K562 (cell line): ENCODE measurements around the gene HCN3. TPM values are rescaled to one million over a fixed set of nuclear protein-coding genes. Genes with fewer than 3 reads are reported as not detected.

Experiments used
- ARID1B ChIP-seq: fragments of 450-650 bp; IDR thresholded peaks from 2 replicates; pipeline ENCODE4 v1.6.1; 2016; ENCODE audit warnings: antibody characterized with exemption, mild to moderate bottlenecking, inconsistent platforms
- ASH1L ChIP-seq: fragments of 450-650 bp; IDR thresholded peaks from 2 replicates; pipeline ENCODE4 v1.6.1; 2018; ENCODE audit warnings: borderline replicate concordance, mild to moderate bottlenecking, low read depth; ENCODE audit not compliant: partially characterized antibody
- COPS2 ChIP-seq: fragments of 450-650 bp; conservative IDR thresholded peaks from 2 replicates; pipeline ENCODE4 v1.6.1; 2016; ENCODE audit warnings: mild to moderate bottlenecking, moderate library complexity
- CTCF ChIP-seq, 3 experiments: IDR thresholded peaks in 2 of 3; conservative IDR thresholded peaks in 1 of 3; 2 replicates each; pipeline ENCODE4 v1.5.1; 2011 to 2012; ENCODE audit warnings: low read length in 3 of 3, mild to moderate bottlenecking in 3 of 3, control low read depth in 2 of 3, improper control_type of control experiment in 1 of 3, inconsistent platforms in 1 of 3, low read depth in 1 of 3, mixed read lengths in 1 of 3, moderate library complexity in 1 of 3; ENCODE audit not compliant: insufficient read depth in 2 of 3
- IRF2 ChIP-seq: sonication (generic); formaldehyde crosslinking; IDR thresholded peaks from 2 replicates; pipeline ENCODE4 v1.8.1; 2022; ENCODE audit warnings: mild to moderate bottlenecking, missing genetic modification reagents
- LEF1 ChIP-seq: fragments of 450-650 bp; IDR thresholded peaks from 2 replicates; pipeline ENCODE4 v1.6.1; 2016; ENCODE audit warnings: mild to moderate bottlenecking
- THRB ChIP-seq: fragments of 450-650 bp; formaldehyde crosslinking; conservative IDR thresholded peaks from 2 replicates; pipeline ENCODE4 v1.4.0; 2022; ENCODE audit warnings: mild to moderate bottlenecking, missing genetic modification characterization
- TRIM24 ChIP-seq, 2 experiments: fragments of 450-650 bp; IDR thresholded peaks; 2 replicates each; pipeline ENCODE4 v1.6.1; 2016
- XRCC3 ChIP-seq: fragments of 450-650 bp; IDR thresholded peaks from 2 replicates; pipeline ENCODE4 v1.6.1; 2017; ENCODE audit warnings: mild to moderate bottlenecking, moderate library complexity
- XRCC5 ChIP-seq: fragments of 200-400 bp; formaldehyde crosslinking; IDR thresholded peaks from 2 replicates; pipeline ENCODE4 v1.6.1; 2017; ENCODE audit warnings: low read depth, mild to moderate bottlenecking, low read length
- ZBTB5 ChIP-seq: fragments of 450-650 bp; IDR thresholded peaks from 2 replicates; pipeline ENCODE4 v1.6.1; 2017; ENCODE audit warnings: antibody characterized with exemption
- ZNF449 ChIP-seq: fragments of 250-450 bp; sonication (Bioruptor Pico); IDR thresholded peaks from 2 replicates; pipeline ENCODE4 v1.8.0; 2022; ENCODE audit warnings: moderate library complexity, mild to moderate bottlenecking, inconsistent platforms
- ZNF830 ChIP-seq: fragments of 250-450 bp; sonication (Bioruptor Pico); IDR thresholded peaks from 2 replicates; pipeline ENCODE4 v1.5.0; 2021; ENCODE audit warnings: mild to moderate bottlenecking
- polyA plus RNA-seq, 8 experiments: library from polyadenylated mRNA; depleted of rRNA in 4 of 8; stranded (reverse) in 5 of 8; unstranded in 3 of 8; fragments of >200 nt; fragmentation: Nextera tagmentation in 2 of 8; fragmentation: Illumina TruSeq in 1 of 8; extraction: Ambion mirVana in 2 of 8; extraction: Trizol in 1 of 8; gene quantifications; 2 replicates each; pipeline versions ENCODE4 v1.2.1 to v1.2.3, GENCODE V29; 2011 to 2014; ENCODE audit warnings: inconsistent platforms in 1 of 8, missing spikeins in 1 of 8
- total RNA-seq, 7 experiments: library from RNA; depleted of rRNA in 6 of 7; stranded (reverse); fragments of >200 nt in 6 of 7; fragmentation: Illumina TruSeq in 2 of 7; extraction: Trizol in 2 of 7; gene quantifications; 2 replicates each; pipeline versions ENCODE4 v1.2.1 to v1.2.3, GENCODE V29; 2011 to 2021; ENCODE audit warnings: low replicate concordance in 1 of 7
- TF ChIP-seq, protein P1 (sequence below): sonication (generic); formaldehyde crosslinking; IDR thresholded peaks from 2 replicates; pipeline ENCODE4 v1.8.1; 2023; ENCODE audit warnings: mild to moderate bottlenecking, missing genetic modification reagents, moderate library complexity
- TF ChIP-seq, protein P2 (sequence below): fragments of 450-650 bp; IDR thresholded peaks from 2 replicates; pipeline ENCODE4 v1.6.1; 2016

Gene HCN3
- total and polyA plus RNA-seq, 9 of the 15 experiments (the other 6 are each of a cell fraction or from before 2014, with no cell fraction given): 0.91 to 9.7 (median 3.9) TPM

- TF ChIP-seq ZNF449 (no peak), CTCF (IDR thresholded peaks at IDR 0.05 in 2 of 3, conservative IDR thresholded peaks at IDR 0.05 in 1 of 3; ENCODE audit: insufficient read depth in 2 of 3, low read depth in 1 of 3, low read length in 3 of 3) (peak; percentile 87 to 96 (median 89)), ASH1L (no peak), ZBTB5 (no peak), ARID1B (peak; percentile 47), LEF1 (peak; percentile 44; the same call in 1 of the 2 replicates), THRB (CRISPR knock-in tag) (peak; percentile 72; the same call in 1 of the 2 replicates), XRCC5 (0 out of 2 replicates have a peak, but pooled peaks have one; percentile 54), TRIM24 (IDR thresholded peaks at IDR 0.05) (0 out of 4 replicates have a peak, but pooled peaks of 1 of the 2 experiments have one; percentile 20), IRF2 (no peak), ZNF830 (CRISPR knock-in tag) (0 out of 2 replicates have a peak, but pooled peaks have one; percentile 14), XRCC3 (no peak), COPS2 (no peak)
- TF ChIP-seq, protein P1, sequence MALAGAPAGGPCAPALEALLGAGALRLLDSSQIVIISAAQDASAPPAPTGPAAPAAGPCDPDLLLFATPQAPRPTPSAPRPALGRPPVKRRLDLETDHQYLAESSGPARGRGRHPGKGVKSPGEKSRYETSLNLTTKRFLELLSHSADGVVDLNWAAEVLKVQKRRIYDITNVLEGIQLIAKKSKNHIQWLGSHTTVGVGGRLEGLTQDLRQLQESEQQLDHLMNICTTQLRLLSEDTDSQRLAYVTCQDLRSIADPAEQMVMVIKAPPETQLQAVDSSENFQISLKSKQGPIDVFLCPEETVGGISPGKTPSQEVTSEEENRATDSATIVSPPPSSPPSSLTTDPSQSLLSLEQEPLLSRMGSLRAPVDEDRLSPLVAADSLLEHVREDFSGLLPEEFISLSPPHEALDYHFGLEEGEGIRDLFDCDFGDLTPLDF: peak; percentile 76; the same call in 1 of the 2 replicates
- TF ChIP-seq, protein P2, sequence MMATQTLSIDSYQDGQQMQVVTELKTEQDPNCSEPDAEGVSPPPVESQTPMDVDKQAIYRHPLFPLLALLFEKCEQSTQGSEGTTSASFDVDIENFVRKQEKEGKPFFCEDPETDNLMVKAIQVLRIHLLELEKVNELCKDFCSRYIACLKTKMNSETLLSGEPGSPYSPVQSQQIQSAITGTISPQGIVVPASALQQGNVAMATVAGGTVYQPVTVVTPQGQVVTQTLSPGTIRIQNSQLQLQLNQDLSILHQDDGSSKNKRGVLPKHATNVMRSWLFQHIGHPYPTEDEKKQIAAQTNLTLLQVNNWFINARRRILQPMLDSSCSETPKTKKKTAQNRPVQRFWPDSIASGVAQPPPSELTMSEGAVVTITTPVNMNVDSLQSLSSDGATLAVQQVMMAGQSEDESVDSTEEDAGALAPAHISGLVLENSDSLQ: peak; percentile 40
Observed at GRCh38 chr1:155322953-155323728, 45.9 kb downstream of the HCN3 start (continued).
